GM12873 (cell line): Measurements from ENCODE around the gene C19orf67.

Experiments
- CTCF ChIP-seq: IDR thresholded peaks from 2 replicates; pipeline ENCODE4 v1.5.1; 2012; ENCODE audit warnings: low read depth, mild to moderate bottlenecking, moderate library complexity, low read length, control low read depth; ENCODE audit not compliant: insufficient read depth; ENCODE audit errors: missing control alignments

C19orf67 gene

GRCh38 chr19:14097532-14098151 is 12.1 kb upstream of the C19orf67 start:
- no peak for TF ChIP-seq CTCF

GRCh38 chr19:14096272-14096992 is 10.8 kb upstream of the C19orf67 start:
- TF ChIP-seq CTCF: peak; percentile 19

GRCh38 chr19:14094854-14095253 is 9.3 kb upstream of the C19orf67 start:
- TF ChIP-seq CTCF: no peak

- no peak for TF ChIP-seq CTCF
Measured at GRCh38 chr19:14093117-14093823, 7.7 kb upstream of the C19orf67 start.

GRCh38 chr19:14091813-14092462 is 6.4 kb upstream of the C19orf67 start:
- peak; percentile 41 for TF ChIP-seq CTCF

- TF ChIP-seq CTCF: peak; percentile 9
Measured at GRCh38 chr19:14091081-14091812, 5.7 kb upstream of the C19orf67 start.

GRCh38 chr19:14090509-14091080 is 5.0 kb upstream of the C19orf67 start, which contains the start of gene SAMD1:
Gene SAMD1, minus strand, starts transcription at chr19:14090751.
- no peak for TF ChIP-seq CTCF
